H1 (cell line): ENCODE data around the gene MICALL2. TPM values are rescaled to one million over a fixed set of nuclear protein-coding genes. Genes with fewer than 3 reads are reported as not detected.

Experiments
- CBX5 ChIP-seq: fragments of 300-800, 300-1000 bp; sonication (generic); IDR thresholded peaks from 2 replicates; pipeline ENCODE4 v1.7.1; 2016; ENCODE audit warnings: antibody characterized with exemption, low read length, low read depth
- KDM1A ChIP-seq: fragments of 200-600, 300-600 bp; sonication (generic); IDR thresholded peaks from 2 replicates; pipeline ENCODE4 v1.7.1; 2016; ENCODE audit warnings: mild to moderate bottlenecking, low read length, borderline replicate concordance
- MAX ChIP-seq: IDR thresholded peaks from 2 replicates; pipeline ENCODE4 v1.6.1; 2012; ENCODE audit warnings: inconsistent platforms
- NANOG ChIP-seq: IDR thresholded peaks from 2 replicates; pipeline ENCODE4 v1.6.1; 2011; ENCODE audit warnings: low read length, low read depth, mild to moderate bottlenecking, inconsistent platforms; ENCODE audit not compliant: insufficient read depth, poor library complexity, severe bottlenecking
- USF2 ChIP-seq: IDR thresholded peaks from 2 replicates; pipeline ENCODE4 v1.6.1; 2011; ENCODE audit warnings: low read length, improper control_type of control experiment
- polyA plus RNA-seq, 7 experiments: library from polyadenylated mRNA; depleted of rRNA in 3 of 7; stranded (reverse) in 5 of 7; unstranded in 2 of 7; fragments of >200 nt in 5 of 7; fragments of 200-250 nt in 2 of 7; gene quantifications; 1 replicate in 5 of 7; 2 replicates in 1 of 7; 4 replicates in 1 of 7; pipeline versions ENCODE4 v1.2.1 to v1.2.3, GENCODE V29; 2011 to 2013; ENCODE audit warnings: missing spikeins in 2 of 7, mixed read lengths in 2 of 7
- total RNA-seq: library from RNA; stranded (reverse); fragmentation: NEBNext Ultra II Directional; extraction: Animal tissue kit (Norgen Biotek cat#: 25700); gene quantifications from 2 replicates; pipeline ENCODE4 v1.2.1, GENCODE V29; 2021
- TF ChIP-seq, protein P1 (sequence below), 3 experiments: IDR thresholded peaks; 1 replicate in 2 of 3; 2 replicates in 1 of 3; pipeline versions ENCODE4 v1.5.1 to v1.6.1; 2011; ENCODE audit warnings: low read length in 3 of 3, mild to moderate bottlenecking in 3 of 3, inconsistent platforms in 2 of 3, low read depth in 1 of 3, moderate library complexity in 1 of 3; ENCODE audit not compliant: insufficient read depth in 1 of 3; ENCODE audit errors: control extremely low read depth in 1 of 3

Gene MICALL2
- total and polyA plus RNA-seq, 2 of the 8 experiments (the other 6 are each of a cell fraction or from before 2014, with no cell fraction given) = 5.3 to 8.5 TPM

DNA sequence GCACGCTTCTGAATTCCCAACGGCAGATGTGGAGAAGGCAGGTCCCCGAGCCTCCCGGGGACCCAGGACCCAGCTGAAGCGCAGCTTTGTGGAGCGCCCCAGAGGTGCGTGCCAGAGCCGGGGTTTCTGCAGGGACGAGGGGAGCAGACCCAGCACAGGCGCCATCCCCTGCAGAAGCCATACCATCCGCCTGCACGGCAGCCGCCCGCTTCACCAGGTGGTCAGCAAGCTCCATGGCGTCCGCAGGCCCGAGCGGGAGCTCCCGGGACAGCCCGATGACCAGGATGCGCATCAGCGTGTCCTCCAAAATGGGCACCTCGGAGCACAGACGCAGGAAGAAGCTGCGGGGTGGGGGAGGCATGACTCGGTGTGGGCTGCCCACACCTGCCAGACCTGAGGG lies 34.3 kb upstream of the MICALL2 start (continued):
- TF ChIP-seq, protein P1, sequence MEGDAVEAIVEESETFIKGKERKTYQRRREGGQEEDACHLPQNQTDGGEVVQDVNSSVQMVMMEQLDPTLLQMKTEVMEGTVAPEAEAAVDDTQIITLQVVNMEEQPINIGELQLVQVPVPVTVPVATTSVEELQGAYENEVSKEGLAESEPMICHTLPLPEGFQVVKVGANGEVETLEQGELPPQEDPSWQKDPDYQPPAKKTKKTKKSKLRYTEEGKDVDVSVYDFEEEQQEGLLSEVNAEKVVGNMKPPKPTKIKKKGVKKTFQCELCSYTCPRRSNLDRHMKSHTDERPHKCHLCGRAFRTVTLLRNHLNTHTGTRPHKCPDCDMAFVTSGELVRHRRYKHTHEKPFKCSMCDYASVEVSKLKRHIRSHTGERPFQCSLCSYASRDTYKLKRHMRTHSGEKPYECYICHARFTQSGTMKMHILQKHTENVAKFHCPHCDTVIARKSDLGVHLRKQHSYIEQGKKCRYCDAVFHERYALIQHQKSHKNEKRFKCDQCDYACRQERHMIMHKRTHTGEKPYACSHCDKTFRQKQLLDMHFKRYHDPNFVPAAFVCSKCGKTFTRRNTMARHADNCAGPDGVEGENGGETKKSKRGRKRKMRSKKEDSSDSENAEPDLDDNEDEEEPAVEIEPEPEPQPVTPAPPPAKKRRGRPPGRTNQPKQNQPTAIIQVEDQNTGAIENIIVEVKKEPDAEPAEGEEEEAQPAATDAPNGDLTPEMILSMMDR (IDR thresholded peaks at IDR 0.05; ENCODE audit: control extremely low read depth in 1 of 3, insufficient read depth in 1 of 3, low read depth in 1 of 3, low read length in 3 of 3) = no peak
- TF ChIP-seq USF2 = no peak
- no peak for TF ChIP-seq NANOG
- TF ChIP-seq MAX = no peak
- no peak for TF ChIP-seq KDM1A
- no peak for TF ChIP-seq CBX5
